ENCODE data around the gene NMT1.

NMT1 gene

GRCh38 chr17:45150911-45151809, 90.0 kb downstream of the NMT1 start:
- DNase-seq (ENCODE audit: low read depth in 3 of 3): no peak

DNA sequence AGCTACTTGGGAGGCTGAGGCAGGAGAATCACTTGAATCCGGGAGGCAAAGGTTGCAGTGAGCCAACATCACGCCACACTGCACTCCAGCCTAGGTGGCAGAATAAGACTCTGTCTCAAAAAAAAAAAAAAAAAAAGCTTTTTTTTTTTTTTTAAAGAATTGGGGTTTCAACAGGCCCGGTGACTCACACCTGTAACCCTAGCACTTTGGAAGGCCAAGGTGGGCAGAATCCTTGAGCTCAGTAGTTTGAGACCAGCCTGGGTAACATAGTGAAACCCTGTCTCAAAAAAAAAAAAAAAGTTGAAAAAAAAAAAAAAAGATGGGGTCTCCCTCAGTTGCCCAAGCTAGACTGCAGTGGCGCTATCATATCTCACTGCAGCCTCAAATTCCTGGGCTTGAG, 93.9 kb downstream of the NMT1 start:
- DNase-seq (ENCODE audit: low read depth in 3 of 3): no peak

GRCh38 chr17:45155483-45155882, 94.4 kb downstream of the NMT1 start:
- DNase-seq (ENCODE audit: low read depth in 3 of 3): no peak

DNA sequence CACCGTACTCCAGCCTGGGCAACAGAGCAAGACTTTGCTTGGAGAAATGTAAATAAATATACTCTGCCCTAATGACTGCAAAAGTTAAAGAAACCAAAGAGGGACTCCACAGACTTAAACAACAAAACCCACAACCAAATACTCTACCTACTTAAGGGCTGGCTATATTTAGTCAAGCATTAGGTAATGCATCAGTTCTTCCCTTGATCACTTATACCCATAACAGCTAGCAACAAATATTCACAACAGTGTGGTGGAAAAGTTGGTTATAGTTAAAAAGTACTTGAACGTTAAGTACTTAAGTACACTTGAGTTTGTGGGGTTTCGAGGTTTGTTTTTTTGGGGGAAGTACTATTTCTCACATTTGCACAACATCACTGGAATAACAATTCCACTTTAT, 95.1 kb downstream of the NMT1 start:
- no peak for DNase-seq (ENCODE audit: low read depth in 3 of 3)
